ENCODE data around the gene IFRD2.

IFRD2 gene, protein sequence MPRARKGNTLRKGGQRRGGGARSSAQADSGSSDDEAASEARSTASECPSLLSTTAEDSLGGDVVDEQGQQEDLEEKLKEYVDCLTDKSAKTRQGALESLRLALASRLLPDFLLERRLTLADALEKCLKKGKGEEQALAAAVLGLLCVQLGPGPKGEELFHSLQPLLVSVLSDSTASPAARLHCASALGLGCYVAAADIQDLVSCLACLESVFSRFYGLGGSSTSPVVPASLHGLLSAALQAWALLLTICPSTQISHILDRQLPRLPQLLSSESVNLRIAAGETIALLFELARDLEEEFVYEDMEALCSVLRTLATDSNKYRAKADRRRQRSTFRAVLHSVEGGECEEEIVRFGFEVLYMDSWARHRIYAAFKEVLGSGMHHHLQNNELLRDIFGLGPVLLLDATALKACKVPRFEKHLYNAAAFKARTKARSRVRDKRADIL

DNA sequence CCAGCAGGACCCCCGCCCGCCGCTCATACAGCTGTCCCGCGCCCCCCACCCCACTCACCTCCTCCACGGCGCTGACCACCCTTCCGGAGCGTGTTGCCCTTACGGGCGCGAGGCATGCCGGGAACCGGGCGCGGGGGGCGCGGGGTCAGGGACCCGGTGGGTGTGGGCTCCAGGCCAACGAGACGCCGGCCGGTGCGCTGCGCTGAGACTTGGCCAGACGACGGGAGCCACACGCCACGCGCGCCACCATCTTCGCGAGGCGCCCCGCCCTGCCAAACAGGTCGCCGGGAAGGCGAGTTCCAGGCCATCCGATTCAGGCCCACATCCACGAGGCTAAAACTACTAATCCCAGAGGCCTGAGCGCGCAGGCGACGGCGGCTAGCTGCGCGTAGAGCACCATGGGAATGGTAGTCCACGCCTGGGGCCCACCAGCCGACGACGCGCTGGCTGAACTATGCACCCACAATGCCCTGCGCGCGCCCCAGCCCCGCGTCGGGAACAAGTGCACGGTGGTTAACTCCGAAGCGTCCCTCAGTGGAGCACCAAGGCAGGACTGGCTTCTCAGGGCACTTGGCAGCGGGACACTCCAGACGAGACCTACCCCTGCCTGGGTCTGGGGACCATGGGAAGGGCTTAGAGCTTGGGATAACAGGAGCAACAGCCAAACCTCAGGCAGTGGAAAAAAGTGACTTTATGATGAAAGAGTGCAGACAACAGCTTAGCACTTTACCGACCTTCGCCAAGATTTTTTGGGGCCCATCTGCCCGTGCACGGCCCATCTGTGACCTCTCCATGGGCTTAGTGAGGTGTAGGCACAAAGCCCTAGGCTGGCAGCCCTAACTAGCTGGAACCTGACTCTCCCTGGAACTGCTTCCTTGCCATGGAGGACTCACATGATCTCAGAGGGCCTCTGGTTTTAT lies at the start of gene IFRD2:
Gene IFRD2 (minus strand): TSS at position 271 of the 920 bp plus-strand sequence. CDS start 155 bp downstream, at position 116.
- peaks cover 57% of the 10 kb centered on the region for H3K4me1 Mint-ChIP-seq

DNA sequence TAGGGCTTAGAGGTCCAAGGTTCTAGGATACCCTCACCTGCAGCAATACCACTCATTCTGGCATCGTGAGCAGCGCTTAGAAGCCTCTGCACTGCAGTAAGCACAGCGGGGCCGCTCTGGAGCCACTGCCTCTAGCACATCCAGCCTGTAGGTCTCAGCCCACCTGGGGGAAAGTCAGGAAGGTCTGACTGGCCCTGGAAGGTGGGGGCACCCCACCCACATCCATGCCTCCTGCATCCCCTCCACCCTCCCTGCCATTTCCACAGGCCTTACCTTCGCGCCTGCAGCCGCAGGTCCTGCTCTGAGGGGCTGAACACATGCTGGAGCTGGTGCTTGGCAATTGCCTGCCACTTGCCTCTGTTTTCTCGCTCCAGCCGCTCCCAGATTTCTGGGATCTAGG lies 49.3 kb upstream of the IFRD2 start:
- Mint-ChIP-seq H3K27me3 (no peaks in the 10 kb centered on the region), H3K27ac (peak overlapping the region in 1 of 2 donors; percentile 8), H3K9me3 (no peaks in the 10 kb centered on the region), H3K4me3 (peak overlapping the region; percentile 88 to 91), H3K4me1 (peaks cover 66% of the 10 kb centered on the region)
- DNase-seq: no peak
- ATAC-seq: no peak

More for the DNA sequence above, at the start of gene IFRD2:
- Mint-ChIP-seq H3K27me3 (no peaks in the 10 kb centered on the region), H3K27ac (peak within 1 kb of the TSS; percentile 98), H3K4me3 (peak within 1 kb of the TSS; percentile 95 to 99), H3K9me3 (no peaks in the 10 kb centered on the region)
- peak; percentile 94 to 97 for DNase-seq
- peak; percentile 98 for ATAC-seq

DNA sequence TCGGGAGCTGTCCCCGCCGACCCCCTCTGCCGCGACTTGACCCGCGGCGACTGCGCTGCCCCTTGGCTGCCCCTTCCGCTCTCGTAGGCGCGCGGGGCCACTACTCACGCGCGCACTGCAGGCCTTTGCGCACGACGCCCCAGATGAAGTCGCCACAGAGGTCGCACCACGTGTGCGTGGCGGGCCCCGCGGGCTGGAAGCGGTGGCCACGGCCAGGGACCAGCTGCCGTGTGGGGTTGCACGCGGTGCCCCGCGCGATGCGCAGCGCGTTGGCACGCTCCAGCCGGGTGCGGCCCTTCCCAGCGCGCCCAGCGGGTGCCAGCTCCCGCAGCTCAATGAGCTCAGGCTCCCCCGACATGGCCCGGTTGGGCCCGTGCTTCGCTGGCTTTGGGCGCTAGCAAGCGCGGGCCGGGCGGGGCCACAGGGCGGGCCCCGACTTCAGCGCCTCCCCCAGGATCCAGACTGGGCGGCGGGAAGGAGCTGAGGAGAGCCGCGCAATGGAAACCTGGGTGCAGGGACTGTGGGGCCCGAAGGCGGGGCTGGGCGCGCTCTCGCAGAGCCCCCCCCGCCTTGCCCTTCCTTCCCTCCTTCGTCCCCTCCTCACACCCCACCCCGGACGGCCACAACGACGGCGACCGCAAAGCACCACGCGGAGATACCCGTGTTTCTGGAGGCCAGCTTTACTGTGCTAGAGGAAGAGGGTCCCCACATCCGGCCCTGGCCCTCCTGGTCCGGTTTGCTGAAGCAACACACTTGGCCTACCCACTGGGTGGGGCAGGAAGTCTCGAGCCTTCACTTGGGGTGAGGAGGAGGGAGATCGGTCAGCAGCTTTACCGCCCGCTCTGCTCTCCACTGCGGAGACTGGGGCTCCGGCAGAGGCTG lies 48.5 kb upstream of the IFRD2 start, which contains the start of gene RASSF1:
Gene RASSF1 (minus strand): TSS at position 389 of the 882 bp plus-strand sequence. CDS start 31 bp downstream, at position 358.
- no peaks in the 10 kb centered on the region for H3K27me3 Mint-ChIP-seq
- DNase-seq: peak; percentile 67 to 82
- peak within 1 kb of the TSS; percentile 88 to 91 for H3K4me3 Mint-ChIP-seq
- peak; percentile 48 for ATAC-seq
- peaks cover 66% of the 10 kb centered on the region for H3K4me1 Mint-ChIP-seq
- peak within 1 kb of the TSS; percentile 85 to 96 for H3K27ac Mint-ChIP-seq
- H3K9me3 Mint-ChIP-seq: no peaks in the 10 kb centered on the region

DNA sequence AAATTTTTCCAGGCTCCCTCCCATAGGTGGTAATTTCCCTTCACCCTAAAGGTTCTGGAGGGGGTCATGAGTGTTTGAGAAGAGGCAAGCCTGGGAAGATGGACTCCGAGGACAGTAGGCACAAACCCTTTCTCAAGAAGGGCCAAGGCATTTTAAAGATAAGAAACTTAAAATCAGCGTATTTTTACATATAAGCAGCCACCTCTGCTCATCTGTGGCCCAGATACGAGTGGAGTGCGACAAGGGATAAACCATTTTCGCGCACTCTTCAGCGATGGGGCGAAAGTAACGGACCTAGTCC lies 47.9 kb upstream of the IFRD2 start:
- H3K4me1 Mint-ChIP-seq: peaks cover 66% of the 10 kb centered on the region
- H3K27ac Mint-ChIP-seq: peak overlapping the region; percentile 67 to 77
- ATAC-seq (no peak), DNase-seq (no peak)
- H3K4me3 Mint-ChIP-seq: peak overlapping the region; percentile 88 to 91
- no peaks in the 10 kb centered on the region for H3K9me3 Mint-ChIP-seq
- no peaks in the 10 kb centered on the region for H3K27me3 Mint-ChIP-seq

DNA sequence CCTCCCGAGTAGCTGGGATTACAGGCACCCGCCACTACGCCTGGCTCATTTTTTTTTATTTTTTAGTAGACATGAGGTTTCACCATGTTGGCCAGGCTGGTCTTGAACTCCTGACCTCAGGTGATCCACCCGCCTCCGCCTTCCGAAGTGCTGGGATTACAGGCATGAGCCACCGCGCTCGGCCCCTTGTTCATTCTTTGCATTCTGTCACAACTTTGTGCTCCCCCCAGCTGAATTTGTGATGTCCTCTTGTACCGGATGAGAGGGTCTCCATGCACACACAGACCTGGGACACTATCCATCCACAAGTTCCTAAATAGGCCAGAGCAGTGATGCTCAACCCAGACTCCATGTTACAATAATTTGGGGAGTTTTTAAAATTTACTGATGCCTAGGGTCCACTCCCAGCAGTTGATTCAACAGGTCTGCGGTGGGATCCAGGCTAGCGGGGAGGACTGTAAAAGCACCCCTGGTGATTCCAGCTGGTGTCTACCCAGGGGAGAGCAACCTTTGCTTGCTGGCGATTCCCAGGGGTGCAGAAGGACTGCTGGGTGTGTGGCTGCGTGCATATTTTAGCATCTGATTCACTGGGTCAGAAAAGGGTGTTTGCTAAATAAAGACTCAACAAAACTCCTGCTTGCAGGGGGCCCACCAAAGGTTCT lies 47.4 kb upstream of the IFRD2 start:
- Mint-ChIP-seq H3K4me3 (peak overlapping the region; percentile 88 to 91), H3K4me1 (peaks cover 66% of the 10 kb centered on the region), H3K27me3 (no peaks in the 10 kb centered on the region), H3K9me3 (no peaks in the 10 kb centered on the region), H3K27ac (peak overlapping the region; percentile 89 to 92)
- ATAC-seq (no peak), DNase-seq (no peak)

DNA sequence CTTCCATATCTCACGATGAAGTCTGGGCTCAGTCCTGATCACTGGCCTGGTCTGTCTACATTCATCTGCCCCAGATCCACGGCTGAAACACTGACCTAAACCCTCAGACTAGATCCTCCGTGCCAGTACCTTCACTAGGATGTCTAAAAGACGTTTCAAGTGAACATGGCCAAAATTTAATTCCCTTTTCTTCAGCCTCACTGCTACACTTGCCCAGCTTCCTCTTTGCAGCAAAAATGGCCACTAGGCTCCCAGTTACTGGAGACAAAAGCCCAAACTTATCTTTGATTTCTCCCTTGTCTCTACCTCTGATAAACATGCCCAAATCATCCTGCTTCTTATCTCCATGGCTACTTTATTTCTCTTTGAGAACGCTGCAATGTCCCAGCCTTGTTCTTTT lies 46.7 kb upstream of the IFRD2 start:
- Mint-ChIP-seq H3K27me3 (no peaks in the 10 kb centered on the region), H3K27ac (peak overlapping the region; percentile 89 to 92), H3K4me1 (peaks cover 72% of the 10 kb centered on the region), H3K4me3 (peak overlapping the region; percentile 88 to 91), H3K9me3 (no peaks in the 10 kb centered on the region)
- DNase-seq (no peak), ATAC-seq (no peak)

DNA sequence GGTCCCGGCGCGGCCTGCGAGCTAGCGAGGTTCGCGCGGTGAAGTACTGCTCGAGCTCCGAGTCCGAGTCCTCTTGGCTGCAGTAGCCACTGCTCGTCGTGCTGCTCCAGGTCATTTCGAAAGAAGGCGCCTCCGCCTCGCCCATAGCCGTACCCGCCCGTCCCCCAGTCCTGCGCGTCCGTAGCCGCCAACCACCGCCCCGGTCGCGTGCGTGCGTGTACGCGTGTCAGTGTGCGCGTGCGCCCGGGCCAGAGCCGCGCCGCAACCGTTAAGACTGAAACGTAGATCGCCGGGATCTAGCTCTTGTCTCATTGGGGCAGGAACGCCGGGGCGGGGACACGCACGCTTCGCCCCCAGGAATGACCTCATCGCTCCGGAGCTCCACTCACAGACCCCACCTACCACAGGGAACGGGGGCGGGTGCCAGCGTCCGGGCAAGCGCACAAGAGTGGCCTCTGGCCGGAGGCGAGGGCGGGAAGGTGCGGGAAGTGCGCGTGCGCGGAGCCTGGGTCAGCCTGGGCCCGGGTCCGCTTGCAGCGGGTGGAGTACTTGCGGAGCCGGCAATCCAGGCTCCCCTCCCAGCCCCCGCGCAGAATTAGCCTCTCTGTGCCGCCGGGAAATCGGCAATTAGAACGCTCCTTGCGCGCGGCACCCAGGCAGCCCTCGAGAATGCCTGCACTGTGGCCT lies 45.1 kb upstream of the IFRD2 start:
- peak; percentile 95 to 98 for DNase-seq
- no peaks in the 10 kb centered on the region for H3K27me3 Mint-ChIP-seq
- peaks cover 71% of the 10 kb centered on the region for H3K4me1 Mint-ChIP-seq
- no peaks in the 10 kb centered on the region for H3K9me3 Mint-ChIP-seq
- peak overlapping the region; percentile 92 to 99 for H3K27ac Mint-ChIP-seq
- ATAC-seq: peak; percentile 82
- H3K4me3 Mint-ChIP-seq: peak overlapping the region; percentile 88 to 91

DNA sequence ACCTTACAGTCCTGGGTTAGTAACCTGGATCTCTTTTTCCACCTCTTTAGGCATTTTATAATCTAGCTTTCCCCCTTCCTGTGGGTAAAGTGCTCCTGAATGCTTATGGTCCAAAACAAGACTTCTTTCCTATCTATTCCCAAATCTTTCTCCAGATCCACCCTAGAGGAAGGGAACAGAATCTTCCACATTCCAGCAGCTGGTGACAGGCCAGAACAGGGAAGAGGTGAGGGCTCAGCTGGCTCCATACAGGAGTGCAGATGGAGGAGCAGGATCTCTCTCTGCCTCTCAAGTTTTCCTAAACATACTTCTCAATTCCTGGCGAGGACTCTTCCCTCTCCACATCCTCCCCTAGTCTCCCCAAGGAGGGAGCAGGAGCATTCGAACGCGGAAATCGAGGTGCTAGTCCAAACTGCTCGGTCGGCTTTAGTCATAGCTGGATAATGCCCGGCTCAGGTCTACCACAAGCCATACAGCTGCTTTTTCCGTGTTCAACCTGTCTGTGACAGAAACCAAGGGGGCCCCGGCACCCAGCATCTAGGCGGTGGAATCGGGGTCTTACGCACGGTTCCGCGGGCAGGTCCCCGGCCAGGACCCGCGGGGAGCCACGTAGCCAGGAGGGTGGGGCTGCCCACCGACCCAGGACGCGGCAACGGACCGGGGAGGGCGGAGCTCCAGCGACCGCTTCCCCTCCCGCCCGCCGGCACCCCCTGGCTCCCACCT lies 44.4 kb upstream of the IFRD2 start:
- ATAC-seq (peak; percentile 61), DNase-seq (peak in 1 of 2 donors; percentile 71)
- Mint-ChIP-seq H3K9me3 (no peaks in the 10 kb centered on the region), H3K27me3 (no peaks in the 10 kb centered on the region), H3K4me1 (peaks cover 67% of the 10 kb centered on the region), H3K27ac (peak overlapping the region; percentile 91 to 99), H3K4me3 (peak overlapping the region; percentile 88 to 91)

DNA sequence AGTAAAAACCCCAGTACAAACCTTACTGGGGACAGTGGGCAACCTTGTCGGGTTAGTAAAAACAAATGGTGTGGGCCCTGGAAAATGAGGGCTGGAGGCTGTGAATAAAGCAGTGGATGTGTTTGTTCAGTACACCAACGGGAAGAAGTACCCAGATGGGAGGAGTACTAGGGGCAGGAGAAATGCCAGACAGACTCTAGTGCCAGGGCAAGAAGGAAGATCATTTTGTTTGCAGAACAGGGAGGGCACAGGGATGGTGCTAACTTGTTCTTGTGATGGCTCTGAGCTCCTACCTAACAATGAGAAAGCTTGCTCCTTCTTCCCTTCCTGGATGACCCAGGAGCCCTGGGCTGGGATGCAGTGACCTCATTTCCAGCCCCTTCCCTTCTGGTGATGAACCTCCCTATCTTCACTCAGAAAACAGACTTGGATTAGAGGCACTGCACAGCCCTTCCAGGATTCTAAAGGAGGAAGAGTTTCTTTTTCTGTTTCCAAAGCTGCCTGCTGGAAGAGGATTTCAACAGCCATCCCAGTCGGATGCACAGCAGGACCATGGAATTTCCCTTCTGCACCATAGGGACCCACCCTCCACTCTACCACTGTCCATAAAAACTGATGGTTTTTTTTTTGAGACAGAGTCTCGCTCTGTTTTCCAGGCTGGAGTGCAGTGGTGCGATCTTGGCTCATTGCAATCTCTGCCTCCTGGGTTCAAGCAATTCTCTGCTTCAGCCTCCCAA lies 42.3 kb upstream of the IFRD2 start:
- Mint-ChIP-seq H3K9me3 (no peaks in the 10 kb centered on the region), H3K27me3 (no peaks in the 10 kb centered on the region), H3K27ac (peak overlapping the region; percentile 61 to 65), H3K4me3 (peak overlapping the region; percentile 65 to 76), H3K4me1 (peaks cover 64% of the 10 kb centered on the region)
- no peak for DNase-seq
- ATAC-seq: no peak

DNA sequence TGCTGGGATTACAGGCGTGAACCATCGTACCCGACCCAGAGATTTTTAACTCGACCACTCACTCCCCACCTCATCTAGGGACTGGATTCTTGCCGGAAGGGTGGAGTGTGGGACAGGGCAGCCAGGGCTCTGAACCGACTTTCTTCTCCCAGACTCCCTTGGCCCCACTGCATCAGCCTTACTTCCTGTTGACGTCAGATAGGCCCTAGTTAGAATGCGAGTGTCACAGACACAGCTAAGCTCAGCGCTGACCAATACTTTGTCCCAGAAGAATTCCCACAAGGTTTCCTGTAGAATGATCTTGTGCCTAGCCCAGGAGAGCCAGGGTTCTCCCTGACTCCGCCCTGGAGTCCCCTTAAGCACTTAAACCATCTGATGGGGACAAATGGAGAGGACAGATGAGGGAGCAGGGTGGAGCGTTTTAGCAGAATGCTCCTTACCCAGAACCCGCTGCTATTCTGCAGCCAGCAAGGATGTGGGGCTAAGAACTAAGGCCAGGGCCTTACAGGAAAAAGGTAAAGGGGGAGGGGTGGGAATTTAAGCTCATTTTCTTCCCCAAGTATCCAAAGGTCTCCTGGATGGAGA lies 41.6 kb upstream of the IFRD2 start:
- Mint-ChIP-seq H3K9me3 (no peaks in the 10 kb centered on the region), H3K27ac (peak overlapping the region; percentile 77 to 85), H3K4me1 (peaks cover 61% of the 10 kb centered on the region), H3K4me3 (peak overlapping the region; percentile 65 to 76), H3K27me3 (no peaks in the 10 kb centered on the region)
- DNase-seq: no peak
- ATAC-seq: no peak

DNA sequence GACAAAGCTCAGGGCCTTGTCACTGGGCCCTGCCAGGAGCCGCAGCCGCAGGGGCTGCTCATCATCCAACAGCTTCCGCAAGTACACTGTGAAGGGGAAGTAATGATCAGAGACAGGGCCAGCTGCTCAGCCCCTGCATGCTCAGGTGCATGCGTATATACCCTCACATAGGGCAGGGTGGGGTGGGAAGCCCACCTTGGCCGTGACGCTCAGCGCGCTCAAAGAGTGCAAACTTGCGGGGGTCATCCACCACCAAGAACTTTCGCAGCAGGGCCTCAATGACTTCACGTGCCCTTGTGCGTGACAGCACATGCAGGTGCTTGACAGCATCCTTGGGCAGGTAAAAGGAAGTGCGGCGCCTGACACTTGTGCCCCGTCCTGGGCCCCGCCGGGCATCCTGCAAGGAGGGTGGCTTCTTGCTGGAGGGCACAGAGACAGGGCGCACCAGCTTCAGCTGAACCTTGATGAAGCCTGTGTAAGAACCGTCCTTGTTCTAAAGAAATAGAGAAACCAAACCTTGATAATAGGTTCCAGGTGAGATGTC lies 39.2 kb upstream of the IFRD2 start:
- no peak for ATAC-seq
- Mint-ChIP-seq H3K4me1 (peaks cover 57% of the 10 kb centered on the region), H3K27ac (no peak overlapping the region)

DNA sequence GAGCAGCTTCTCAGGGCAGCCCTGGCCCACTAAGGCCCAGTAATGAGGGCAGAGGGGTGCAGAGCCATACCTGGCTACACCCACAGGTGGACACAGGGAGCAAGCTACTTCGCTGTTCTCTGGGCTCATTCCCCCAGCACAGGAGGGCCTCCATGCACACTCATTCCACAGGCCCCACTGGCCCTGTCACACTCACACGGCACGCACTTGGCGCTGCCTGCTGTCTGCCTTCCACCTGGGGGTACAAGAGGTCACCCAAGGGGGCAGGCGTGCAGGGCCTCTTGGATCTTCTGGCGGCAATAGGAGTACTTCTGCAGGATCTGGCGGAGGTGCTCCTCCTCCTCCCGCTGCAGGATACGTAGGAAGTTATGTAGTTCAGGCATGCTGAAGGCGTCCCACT lies 38.1 kb upstream of the IFRD2 start:
- H3K27ac Mint-ChIP-seq: no peak overlapping the region
- ATAC-seq (no peak), DNase-seq (no peak)
- peaks cover 50% of the 10 kb centered on the region for H3K4me1 Mint-ChIP-seq
- no peak overlapping the region for H3K4me3 Mint-ChIP-seq
- H3K9me3 Mint-ChIP-seq: no peaks in the 10 kb centered on the region
- H3K27me3 Mint-ChIP-seq: no peaks in the 10 kb centered on the region

More for the DNA sequence above, 39.2 kb upstream of the IFRD2 start:
- Mint-ChIP-seq H3K27me3 (no peaks in the 10 kb centered on the region), H3K9me3 (no peaks in the 10 kb centered on the region), H3K4me3 (no peak overlapping the region)
- no peak for DNase-seq
